IMR-90 (cell line): ENCODE measurements around the gene CPNE6. TPM values are rescaled to one million over a fixed set of nuclear protein-coding genes. Genes with fewer than 3 reads are reported as not detected.
"Not testable (repeated sequence)": the region's sequence is repeated elsewhere in the genome, so short reads cannot be mapped to it uniquely, and the experiment has no call there.

Experiments
- ATAC-seq: fragments of 200-7000 bp; cut with Tn5 transposase; 2 replicates; pipeline ENCODE4 v1.9.1; 2020; ENCODE audit warnings: low read depth, mild to moderate bottlenecking, moderate library complexity
- BruUV-seq: library from RNA; stranded (reverse); fragments of 400-500 nt; replicated peaks from 2 replicates; lab custom pipeline; 2021; lab: Mats Ljungman, UMichigan
- CTCF ChIA-PET: fragments of 300-600 bp; formaldehyde crosslinking; extraction: SDS; loops from one replicate; lab custom pipeline; 2021; ENCODE audit warnings: antibody characterized with exemption; lab: Yijun Ruan, JAX
- POLR2A ChIA-PET: fragments of 300-600 bp; sonication (Branson Sonifier 250); formaldehyde crosslinking; loops from one replicate; lab custom pipeline; 2022; ENCODE audit warnings: antibody characterized with exemption; ENCODE audit not compliant: unreplicated experiment; lab: Charles Lee
- DNase-seq: peaks from one replicate; pipeline ENCODE4 v3.0.0; 2013
- H2AFZ ChIP-seq: replicated peaks from 2 replicates; pipeline ENCODE3; 2013; ENCODE audit warnings: low read length, mild to moderate bottlenecking; ENCODE audit not compliant: poor library complexity
- H2AK5ac ChIP-seq: 2 replicates; pipeline ENCODE4 v1.6.1; 2013; ENCODE audit warnings: low read depth, low read length, inconsistent platforms
- H2AK9ac ChIP-seq: replicated peaks from 2 replicates; pipeline ENCODE3; 2013; ENCODE audit warnings: mild to moderate bottlenecking, low read depth, low read length, moderate library complexity; ENCODE audit not compliant: poor library complexity
- H2BK120ac ChIP-seq: 2 replicates; pipeline ENCODE4 v1.6.1; 2013; ENCODE audit warnings: low read depth, low read length, inconsistent platforms
- H2BK15ac ChIP-seq: 3 replicates; pipeline ENCODE4 v1.6.1; 2013; ENCODE audit warnings: low read depth, low read length, inconsistent platforms
- H2BK20ac ChIP-seq: 2 replicates; pipeline ENCODE4 v1.6.1; 2013; ENCODE audit warnings: low read depth, mild to moderate bottlenecking, inconsistent platforms, low read length, moderate library complexity
- H2BK5ac ChIP-seq: 2 replicates; pipeline ENCODE4 v1.6.1; 2013; ENCODE audit warnings: mild to moderate bottlenecking, low read depth, low read length, inconsistent platforms; ENCODE audit not compliant: poor library complexity, severe bottlenecking
- H3K14ac ChIP-seq: replicated peaks from 2 replicates; pipeline ENCODE4 v1.6.1; 2013; ENCODE audit warnings: low read depth, low read length, inconsistent platforms
- H3K18ac ChIP-seq: 2 replicates; pipeline ENCODE4 v1.6.1; 2013; ENCODE audit warnings: low read depth, low read length, control low read depth
- H3K23ac ChIP-seq: 2 replicates; pipeline ENCODE4 v1.6.1; 2013; ENCODE audit warnings: low read depth, low read length, inconsistent platforms
- H3K27ac ChIP-seq: 2 replicates; pipeline ENCODE4 v1.5.1; 2013; ENCODE audit warnings: mild to moderate bottlenecking, control low read depth, low read length; ENCODE audit not compliant: insufficient read depth
- H3K27me3 ChIP-seq: 2 replicates; pipeline ENCODE4 v1.6.1; 2013; ENCODE audit warnings: low read length; ENCODE audit not compliant: control insufficient read depth, insufficient read depth
- H3K36me3 ChIP-seq: 2 replicates; pipeline ENCODE4 v1.6.1; 2013; ENCODE audit warnings: low read length, mixed read lengths; ENCODE audit not compliant: control insufficient read depth, insufficient read depth
- H3K4ac ChIP-seq: 2 replicates; pipeline ENCODE4 v1.6.1; 2013; ENCODE audit warnings: low read depth, low read length, inconsistent platforms
- H3K4me1 ChIP-seq: 2 replicates; pipeline ENCODE4 v1.6.1; 2013; ENCODE audit warnings: low read length, mixed read lengths; ENCODE audit not compliant: control insufficient read depth, insufficient read depth
- H3K4me2 ChIP-seq: 2 replicates; pipeline ENCODE4 v1.6.1; 2013; ENCODE audit warnings: low read depth, mild to moderate bottlenecking, control low read depth, low read length, moderate library complexity
- H3K4me3 ChIP-seq: 2 replicates; pipeline ENCODE4 v1.5.1; 2013; ENCODE audit warnings: low read depth, mild to moderate bottlenecking, control low read depth, low read length, moderate library complexity; ENCODE audit not compliant: insufficient read depth
- H3K56ac ChIP-seq: 2 replicates; pipeline ENCODE4 v1.6.1; 2013; ENCODE audit warnings: low read length, inconsistent platforms; ENCODE audit not compliant: insufficient read depth; ENCODE audit errors: extremely low read depth
- H3K79me1 ChIP-seq, 2 experiments: 2 replicates each; pipeline ENCODE4 v1.6.1; 2013; ENCODE audit warnings: low read length in 2 of 2, inconsistent platforms in 1 of 2, low read depth in 1 of 2
- H3K9ac ChIP-seq: 2 replicates; pipeline ENCODE4 v1.6.1; 2013; ENCODE audit warnings: low read depth, low read length, control low read depth
- H3K9me1 ChIP-seq: 2 replicates; pipeline ENCODE4 v1.6.1; 2013; ENCODE audit warnings: low read length, inconsistent platforms; ENCODE audit not compliant: insufficient read depth
- H3K9me3 ChIP-seq: 2 replicates; pipeline ENCODE4 v1.6.1; 2013; ENCODE audit warnings: low read length; ENCODE audit not compliant: control insufficient read depth, insufficient read depth
- H4K20me1 ChIP-seq: 2 replicates; pipeline ENCODE4 v1.6.1; 2013; ENCODE audit warnings: low read length, inconsistent platforms; ENCODE audit not compliant: insufficient read depth
- H4K5ac ChIP-seq: 2 replicates; pipeline ENCODE4 v1.6.1; 2013; ENCODE audit warnings: mild to moderate bottlenecking, low read depth, low read length, control low read depth
- H4K8ac ChIP-seq, 2 experiments: 2 replicates each; pipeline ENCODE4 v1.6.1; 2013; ENCODE audit warnings: low read depth in 2 of 2, low read length in 2 of 2, control low read depth in 1 of 2, inconsistent platforms in 1 of 2
- H4K91ac ChIP-seq: 2 replicates; pipeline ENCODE4 v1.6.1; 2013; ENCODE audit warnings: low read depth, low read length, inconsistent platforms; ENCODE audit not compliant: insufficient read depth
- CHD1 ChIP-seq: IDR thresholded peaks from 2 replicates; pipeline ENCODE4 v1.6.1; 2012; ENCODE audit warnings: low read depth, low read length, improper control_type of control experiment
- MAFK ChIP-seq: IDR thresholded peaks from 2 replicates; pipeline ENCODE4 v1.6.1; 2012; ENCODE audit warnings: low read depth, low read length, improper control_type of control experiment
- NFE2L2 ChIP-seq: fragments of 150-350 bp; IDR thresholded peaks from 2 replicates; pipeline ENCODE4 v1.6.1; 2016; ENCODE audit warnings: low read depth, mild to moderate bottlenecking, low read length
- POLR2A ChIP-seq: IDR thresholded peaks from 2 replicates; pipeline ENCODE4 v1.6.1; 2012; ENCODE audit warnings: mild to moderate bottlenecking, low read depth, low read length
- WGBS, 2 experiments: methylation state at CpG; one replicate each; pipeline versions ENCODE4 v1.1.5 to v1.1.7; 2013; ENCODE audit warnings: missing lambda C conversion rate in 2 of 2; ENCODE audit not compliant: insufficient read length in 1 of 2; ENCODE audit errors: extremely low coverage in 2 of 2; 5-methylcytosine and 5-hydroxymethylcytosine counted together
- dilution Hi-C: fragments of 300-500 bp; cut with HindIII; formaldehyde crosslinking; loops from one replicate; pipeline ENCODE4 v1.14.3; 2018; ENCODE audit warnings: low sequenced_read_pairs; ENCODE audit not compliant: unreplicated experiment
- in situ Hi-C: fragments of 300-500 bp; cut with MboI; formaldehyde crosslinking; loops from 3 replicates; pipeline ENCODE4 v1.14.3; 2019; ENCODE audit warnings: low sequenced_read_pairs, inconsistent platforms, mixed read lengths
- intact Hi-C: fragments of 100-400 bp; cut with micrococcal nuclease; formaldehyde crosslinking; loops from 2 replicates; pipeline ENCODE4 v1.10.0; 2022
- polyA plus RNA-seq, 3 experiments: library from polyadenylated mRNA; depleted of rRNA; stranded (reverse); fragments of >200 nt; gene quantifications; 2 replicates each; pipeline ENCODE4 v1.2.3, GENCODE V29; 2012; ENCODE audit warnings: low replicate concordance in 1 of 3
- total RNA-seq: library from RNA; depleted of rRNA; stranded (reverse); fragments of >200 nt; gene quantifications from 2 replicates; pipeline ENCODE4 v1.2.3, GENCODE V29; 2012

CPNE6 gene
- total and polyA plus RNA-seq, 2 of the 4 experiments (the other 2 are of a cell fraction), result not detected

DNA sequence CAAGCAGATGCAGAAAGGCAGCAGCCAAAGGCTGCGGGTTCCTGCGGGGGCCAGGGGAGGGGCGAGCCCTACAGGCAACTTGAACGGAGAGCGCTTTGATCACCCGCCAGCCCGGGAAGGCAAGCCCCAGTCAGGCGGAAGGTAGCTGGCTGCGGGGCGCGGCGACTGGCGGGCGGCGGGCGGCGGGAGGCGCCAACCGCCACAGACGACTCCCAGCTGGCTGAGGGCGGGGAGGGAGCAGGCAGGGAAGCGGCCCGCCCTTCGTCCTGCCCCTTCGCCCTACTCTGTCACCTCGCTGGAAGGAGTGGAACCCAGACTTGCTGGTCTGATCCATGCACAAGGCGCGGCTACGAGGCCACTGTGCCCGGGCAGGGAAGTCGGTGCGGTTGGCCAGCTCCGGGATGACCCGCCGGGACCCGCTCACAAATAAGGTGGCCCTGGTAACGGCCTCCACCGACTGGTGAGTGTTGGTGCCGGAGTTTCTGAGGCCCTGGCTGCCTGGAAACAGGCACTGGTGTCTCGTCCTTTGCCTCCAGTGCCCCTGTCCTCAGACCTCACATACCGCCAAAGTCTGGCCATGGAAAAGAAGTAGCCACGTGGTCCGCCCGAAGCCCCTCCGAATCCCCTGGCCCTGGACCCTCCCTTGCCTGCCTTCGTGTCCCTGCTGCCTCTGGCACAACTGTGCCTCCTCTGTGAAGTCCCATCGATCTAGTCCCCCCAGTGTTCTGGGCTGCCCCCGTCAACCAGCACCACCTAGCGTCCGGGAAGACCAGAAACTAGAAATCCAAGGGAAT, 35.0 kb upstream of the CPNE6 start (continued):
- TF ChIP-seq MAFK (no peak), CHD1 (no peak), POLR2A (no peak), NFE2L2 (no peak)

DNA sequence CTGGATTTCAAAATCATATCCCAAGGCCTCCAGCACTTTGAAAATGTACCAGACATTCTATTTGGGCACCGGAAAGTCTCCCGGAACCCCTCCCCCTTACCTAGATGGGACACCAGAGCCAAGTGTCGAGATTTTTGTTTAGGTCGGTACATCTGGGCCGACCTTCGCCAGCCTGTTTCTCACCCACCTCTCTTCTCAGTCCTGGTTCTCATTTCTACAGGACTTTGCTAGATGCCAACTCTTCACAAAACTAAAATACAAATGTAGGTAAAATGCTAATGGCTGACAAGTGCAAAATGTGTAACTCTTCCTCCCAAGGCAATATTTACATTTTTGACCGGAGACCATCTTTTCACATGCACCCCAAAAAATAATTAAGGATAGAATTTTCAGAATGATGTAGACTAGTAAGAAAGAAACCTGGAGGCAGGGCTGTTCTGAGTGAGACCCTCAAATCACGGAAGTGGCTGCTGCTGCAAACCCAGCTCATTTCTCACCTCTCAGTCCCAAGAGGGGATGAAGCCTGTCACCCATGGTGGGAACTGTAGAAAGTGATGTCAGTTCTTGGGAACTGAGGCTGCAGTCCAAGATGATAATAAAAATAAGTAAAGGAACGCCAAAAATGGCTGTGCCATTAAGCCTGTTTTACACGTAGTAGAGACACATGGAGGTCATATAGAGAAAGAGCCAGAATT, 34.3 kb upstream of the CPNE6 start:
- H2AK9ac ChIP-seq, H2BK15ac ChIP-seq, H4K91ac ChIP-seq, H2BK120ac ChIP-seq, H3K27ac ChIP-seq, H2AK5ac ChIP-seq, H2BK20ac ChIP-seq, POLR2A ChIA-PET, H3K4ac ChIP-seq, H4K5ac ChIP-seq, H3K56ac ChIP-seq, H3K36me3 ChIP-seq, H4K20me1 ChIP-seq, H3K79me1 ChIP-seq, DNase-seq, H3K4me3 ChIP-seq, CTCF ChIA-PET, H3K27me3 ChIP-seq, H4K8ac ChIP-seq, H3K9me3 ChIP-seq, H3K23ac ChIP-seq, ATAC-seq, BruUV-seq, H3K4me2 ChIP-seq, H3K4me1 ChIP-seq, H3K9ac ChIP-seq, H3K14ac ChIP-seq, H3K18ac ChIP-seq, dilution Hi-C loops, H3K9me1 ChIP-seq, H2BK5ac ChIP-seq: not testable (repeated sequence)
- peak overlapping the region; percentile 87 for H2AFZ ChIP-seq
- intact Hi-C loops (loop anchor here (1.0 kb wide), 1 partner anchor 23 kb away; no protein-coding TSS in a partner anchor), in situ Hi-C loops (loop anchor here (10.0 kb wide), 1 partner anchor 52 kb away; the partner anchor contains the start of gene DHRS4L2)
- 48% methylated on average over 4 of the region's 10 CpGs; no CpG with 5 or more reads in 1 of the 2 experiments for WGBS, 2 experiments
